Stimulated activated CD4-positive, alpha-beta T cell treated with anti-CD3 and anti-CD28 coated beads, Interleukin-12 subunit alpha, Interleukin-12 subunit beta, amount 100 ng/mL, for 48 hours (primary cell): ENCODE results near the gene UST.
A peak's percentile ranks its signal among the peaks of the same experiment; 100 is the strongest.
"Not testable (repeated sequence)": the region's sequence is repeated elsewhere in the genome, so short reads cannot be mapped to it uniquely, and the experiment has no call there.

Experiments used
- DNase-seq, 3 donors: peaks; one replicate each; pipeline ENCODE4 v3.0.0-alpha.2; 2020; ENCODE audit warnings: low read depth in 2 of 3, low spot score in 1 of 3

Gene UST

GRCh38 chr6:148943451-148943850, 196.6 kb downstream of the UST start:
- no peak for DNase-seq

DNA sequence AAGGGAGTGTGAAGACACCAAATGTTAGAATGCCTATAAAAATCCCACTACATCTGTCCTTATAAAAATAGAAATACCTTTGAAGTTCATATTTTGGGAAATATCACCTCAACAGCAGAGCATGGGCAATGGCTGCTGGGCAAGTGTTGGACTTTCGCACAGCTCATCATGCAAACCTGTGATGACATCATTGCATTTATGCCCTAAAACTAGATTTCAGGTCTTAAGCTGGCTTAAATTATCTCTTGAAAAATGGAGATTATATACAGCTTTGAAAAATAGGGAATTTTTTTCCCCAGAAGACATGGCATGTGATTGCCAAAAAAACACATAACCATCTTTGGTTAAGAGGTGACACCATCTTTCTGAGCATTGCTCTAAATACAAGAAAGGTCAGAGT, 197.8 kb downstream of the UST start:
- DNase-seq = no peak

- no peak for DNase-seq
Observed at GRCh38 chr6:148945301-148946021, 198.6 kb downstream of the UST start.

DNA sequence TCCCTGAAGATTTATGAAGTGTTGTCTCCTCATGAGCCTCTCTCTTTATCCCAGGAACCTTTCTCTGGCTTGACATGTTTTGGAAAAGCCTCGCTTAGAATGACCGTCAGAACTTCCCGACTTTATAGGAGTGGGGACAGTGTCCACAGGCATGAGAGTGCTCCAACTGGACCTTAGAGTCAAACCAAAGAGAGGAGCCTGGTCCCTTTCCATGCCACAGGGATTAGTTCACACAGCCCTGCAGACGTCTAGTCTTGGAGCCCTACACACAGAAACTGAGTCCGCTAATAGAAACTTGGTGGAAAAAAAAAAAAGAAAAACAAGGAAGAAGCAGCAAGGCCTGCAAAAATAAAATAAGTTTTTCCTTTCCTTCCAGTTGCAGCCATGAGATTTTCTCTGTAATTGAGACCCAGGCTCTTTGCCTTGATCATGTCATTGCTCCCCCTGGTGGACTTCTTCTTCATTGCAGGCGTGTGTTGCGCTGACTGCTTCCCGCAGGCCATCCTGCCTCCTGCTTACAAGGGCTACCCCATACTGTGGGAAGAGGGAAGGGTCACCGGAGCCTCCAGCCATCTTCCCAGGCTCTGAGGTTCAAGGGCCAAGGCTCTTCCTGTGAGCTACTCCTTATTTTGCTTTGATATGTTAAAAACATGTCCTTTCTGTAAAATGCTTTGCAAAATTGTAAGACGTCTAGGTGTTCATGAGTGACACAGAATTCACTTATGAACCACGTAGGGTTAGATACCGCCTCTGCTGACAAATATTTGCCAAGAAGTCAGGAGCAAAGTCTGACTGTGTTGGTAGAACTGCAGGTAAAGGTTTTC, 201.0 kb downstream of the UST start:
- peak; percentile 55 to 88 (median 73) for DNase-seq

- DNase-seq = no peak
Observed at GRCh38 chr6:148951662-148952061, 204.8 kb downstream of the UST start.

GRCh38 chr6:148952147-148953035, 205.6 kb downstream of the UST start:
- DNase-seq = no peak

DNA sequence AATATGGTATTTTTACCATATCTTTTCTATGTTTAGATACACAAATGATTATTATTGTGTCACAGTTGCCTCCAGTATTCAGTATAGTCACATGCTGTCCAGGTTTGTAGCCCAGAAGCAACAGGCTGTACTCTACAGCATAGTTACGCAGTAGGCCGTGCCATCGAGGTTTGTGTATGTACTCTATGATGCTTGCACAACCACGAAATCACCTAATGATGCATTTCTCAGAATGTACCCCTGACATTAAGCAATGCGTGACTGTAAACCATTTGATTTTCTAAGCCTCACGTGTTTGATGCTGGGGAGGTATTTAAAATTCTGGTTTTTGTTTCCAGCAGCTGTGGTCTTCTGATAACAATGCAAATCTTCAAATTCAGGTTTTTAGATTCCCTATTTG, 207.6 kb downstream of the UST start:
- DNase-seq = no peak

GRCh38 chr6:148954934-148955333, 208.1 kb downstream of the UST start:
- no peak for DNase-seq

- DNase-seq = no peak
Observed at GRCh38 chr6:148955441-148955840, 208.6 kb downstream of the UST start.

- not testable (repeated sequence) for DNase-seq
Observed at GRCh38 chr6:148956163-148956562, 209.3 kb downstream of the UST start.

DNA sequence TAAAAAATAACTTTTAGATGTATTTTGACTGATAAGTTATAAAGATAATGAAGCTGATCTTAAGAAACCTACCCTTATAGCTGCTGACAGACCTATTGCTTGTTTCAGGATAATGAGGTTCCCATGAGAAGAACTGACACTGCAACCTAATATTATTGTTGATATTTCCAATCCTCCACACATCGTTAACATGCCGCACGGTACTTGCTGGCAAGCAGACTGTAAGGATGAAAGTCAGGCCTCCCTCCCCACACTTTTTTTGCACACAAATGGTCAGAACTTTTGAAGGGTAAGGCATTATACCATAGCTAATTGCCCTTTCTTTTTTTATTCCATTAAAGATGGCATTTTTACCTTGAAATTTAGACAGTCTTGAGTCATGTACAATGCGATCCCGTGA, 210.9 kb downstream of the UST start:
- no peak for DNase-seq

GRCh38 chr6:148959008-148959407, 212.2 kb downstream of the UST start:
- DNase-seq = no peak

GRCh38 chr6:148959501-148959900, 212.7 kb downstream of the UST start:
- no peak for DNase-seq

- no peak for DNase-seq
Observed at GRCh38 chr6:148962854-148963515, 216.2 kb downstream of the UST start.

DNA sequence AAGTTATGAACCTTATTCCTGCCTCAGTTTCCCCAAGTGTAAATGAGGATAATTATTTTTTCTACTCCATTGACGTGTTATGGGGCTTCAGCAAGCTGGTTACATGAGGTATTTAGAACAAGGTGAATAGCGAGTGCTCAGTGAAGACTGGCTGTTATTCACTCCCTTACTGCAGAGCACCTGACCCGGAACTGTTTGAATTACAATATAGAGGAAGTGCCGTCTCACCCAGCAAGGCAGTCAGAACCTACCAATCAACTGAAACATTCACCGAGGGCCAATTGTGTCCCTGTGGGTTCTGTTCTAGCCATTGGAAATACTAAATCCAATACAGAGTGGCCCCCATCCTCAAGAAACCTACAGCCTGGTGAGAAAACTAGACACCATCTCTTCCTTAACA, 216.9 kb downstream of the UST start:
- DNase-seq = no peak

- DNase-seq = no peak
Observed at GRCh38 chr6:148964467-148964866, 217.6 kb downstream of the UST start.

DNA sequence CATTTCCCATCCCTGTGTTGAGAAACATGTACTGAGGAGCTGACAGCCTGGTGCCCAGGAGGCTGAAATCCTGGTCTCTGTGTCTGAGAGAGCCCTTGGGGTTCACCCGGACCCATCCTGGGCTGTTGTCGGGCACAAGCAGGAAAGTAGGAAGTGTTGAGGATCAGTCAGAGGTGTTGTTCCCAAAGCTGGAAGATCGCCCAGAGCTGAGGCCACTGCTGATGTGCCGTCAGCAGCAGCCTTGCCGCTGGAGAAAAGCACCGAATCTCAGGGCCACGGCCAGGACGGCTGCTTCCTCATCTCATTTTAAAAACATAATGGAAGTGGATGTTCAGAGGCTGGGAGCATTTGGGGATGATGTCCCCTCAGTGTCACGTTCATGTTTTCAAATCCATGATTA, 218.5 kb downstream of the UST start:
- no peak for DNase-seq

GRCh38 chr6:148967011-148967520, 220.2 kb downstream of the UST start:
- no peak for DNase-seq

GRCh38 chr6:148967541-148967956, 220.7 kb downstream of the UST start:
- DNase-seq = no peak

DNA sequence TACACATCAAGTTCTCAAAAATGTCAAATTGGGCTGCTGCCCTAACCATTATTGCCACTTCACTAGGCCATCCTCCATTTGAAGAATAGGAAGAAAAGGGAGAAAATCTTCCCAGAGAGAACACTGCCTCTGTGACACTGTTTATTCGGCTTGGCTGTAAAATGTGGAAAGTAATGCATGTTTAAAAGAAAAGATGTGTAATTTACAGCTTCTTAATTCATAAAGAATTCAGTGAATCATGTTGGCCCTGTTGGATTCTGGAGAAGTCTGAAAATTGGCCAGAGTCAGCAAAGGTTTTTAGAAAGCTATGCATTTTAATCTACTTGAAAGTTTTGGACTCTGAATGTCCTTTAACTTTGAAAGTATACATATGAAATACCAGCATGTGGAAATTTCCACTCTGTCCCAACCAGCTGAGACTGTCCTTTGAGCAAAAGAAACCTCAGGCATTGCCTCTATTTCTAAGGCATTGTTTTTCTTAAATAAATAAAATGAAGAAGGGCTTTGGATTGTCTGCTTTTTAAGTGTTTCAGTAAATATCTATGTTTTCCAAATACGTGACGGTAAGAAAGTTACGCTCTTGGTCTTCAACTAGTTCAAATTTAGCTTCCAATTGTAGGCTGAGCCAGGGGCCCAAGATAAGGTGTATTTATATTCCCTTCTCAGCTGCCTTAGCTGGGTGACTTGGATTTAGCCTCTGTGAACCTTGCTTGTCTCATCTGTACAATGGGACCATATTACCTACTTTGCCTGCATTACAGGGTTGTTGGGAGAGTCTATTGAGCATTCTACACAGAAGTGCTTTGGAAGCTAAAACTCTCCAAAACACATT, 222.2 kb downstream of the UST start:
- no peak for DNase-seq
